ENCODE measurements around the gene ZBTB46.

Gene ZBTB46

GRCh38 chr20:63737945-63738686 is 92.9 kb downstream of the ZBTB46 start:
- no peak for DNase-seq (ENCODE audit: insufficient read length, low spot score)
- no peak for FAIRE-seq
- TF ChIP-seq CTCF (IDR thresholded peaks at IDR 0.05; ENCODE audit: insufficient read depth, missing control alignments): no peak

- TF ChIP-seq CTCF (IDR thresholded peaks at IDR 0.05; ENCODE audit: insufficient read depth, missing control alignments): no peak
- no peak for DNase-seq (ENCODE audit: insufficient read length, low spot score)
- FAIRE-seq: no peak
Measured at GRCh38 chr20:63737695-63737944, 93.4 kb downstream of the ZBTB46 start.

- FAIRE-seq (no peak), DNase-seq (ENCODE audit: insufficient read length, low spot score) (no peak)
- TF ChIP-seq CTCF (IDR thresholded peaks at IDR 0.05; ENCODE audit: insufficient read depth, missing control alignments): no peak
Measured at GRCh38 chr20:63736893-63737694, 94.0 kb downstream of the ZBTB46 start.

- FAIRE-seq: no peak
- no peak for DNase-seq (ENCODE audit: insufficient read length, low spot score)
- TF ChIP-seq CTCF (IDR thresholded peaks at IDR 0.05; ENCODE audit: insufficient read depth, missing control alignments): no peak
Measured at GRCh38 chr20:63735859-63736718, 95.0 kb downstream of the ZBTB46 start, which contains the start of gene LIME1. Gene LIME1, plus strand, starts transcription at chr20:63736664. Its CDS starts 886 bp downstream, at chr20:63737550.

- no peak for FAIRE-seq
- TF ChIP-seq CTCF (IDR thresholded peaks at IDR 0.05; ENCODE audit: insufficient read depth, missing control alignments): no peak
- DNase-seq (ENCODE audit: insufficient read length, low spot score): no peak
Measured at GRCh38 chr20:63734946-63735858, 95.9 kb downstream of the ZBTB46 start.

GRCh38 chr20:63734111-63734945 is 96.7 kb downstream of the ZBTB46 start:
- TF ChIP-seq CTCF (IDR thresholded peaks at IDR 0.05; ENCODE audit: insufficient read depth, missing control alignments): no peak
- no peak for DNase-seq (ENCODE audit: insufficient read length, low spot score)
- no peak for FAIRE-seq
